HG03521 (cell line): ENCODE data around the gene LIPA.
"Not testable (repeated sequence)": the region's sequence is repeated elsewhere in the genome, so short reads cannot be mapped to it uniquely, and the experiment has no call there.

Experiments
- ATAC-seq: cut with Tn5 transposase; IDR thresholded peaks from one replicate; pipeline ENCODE4 v1.9.1; 2021; ENCODE audit warnings: mild to moderate bottlenecking, moderate library complexity; ENCODE audit not compliant: unreplicated experiment

LIPA gene

DNA sequence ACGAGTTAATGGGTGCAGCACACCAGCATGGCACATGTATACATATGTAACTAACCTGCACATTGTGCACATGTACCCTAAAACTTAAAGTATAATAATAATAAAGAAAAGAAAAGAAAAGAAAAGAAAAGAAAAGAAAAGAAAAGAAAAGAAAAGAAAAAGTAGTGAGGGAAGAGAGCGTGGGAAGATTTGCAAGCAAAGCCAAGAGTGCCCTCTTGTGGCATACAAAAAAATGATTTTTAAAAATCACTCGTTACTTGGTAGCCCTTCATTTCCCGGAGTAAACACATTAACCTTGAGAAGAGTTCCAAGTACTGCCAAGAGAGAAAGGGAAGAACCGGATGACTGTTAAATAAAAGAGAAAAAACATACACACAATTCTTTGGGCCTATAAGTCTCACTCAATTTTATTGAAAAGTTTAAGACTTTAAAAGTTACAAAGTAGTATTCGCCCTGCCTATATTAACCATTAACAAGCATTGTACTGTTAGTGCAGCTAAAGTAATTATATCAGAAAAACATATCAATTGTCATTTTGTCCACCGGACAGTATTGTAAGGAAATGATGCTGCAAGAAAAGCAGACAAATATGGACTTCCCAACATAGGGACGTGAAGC is 38.3 kb downstream of the LIPA start:
- ATAC-seq: no peak

DNA sequence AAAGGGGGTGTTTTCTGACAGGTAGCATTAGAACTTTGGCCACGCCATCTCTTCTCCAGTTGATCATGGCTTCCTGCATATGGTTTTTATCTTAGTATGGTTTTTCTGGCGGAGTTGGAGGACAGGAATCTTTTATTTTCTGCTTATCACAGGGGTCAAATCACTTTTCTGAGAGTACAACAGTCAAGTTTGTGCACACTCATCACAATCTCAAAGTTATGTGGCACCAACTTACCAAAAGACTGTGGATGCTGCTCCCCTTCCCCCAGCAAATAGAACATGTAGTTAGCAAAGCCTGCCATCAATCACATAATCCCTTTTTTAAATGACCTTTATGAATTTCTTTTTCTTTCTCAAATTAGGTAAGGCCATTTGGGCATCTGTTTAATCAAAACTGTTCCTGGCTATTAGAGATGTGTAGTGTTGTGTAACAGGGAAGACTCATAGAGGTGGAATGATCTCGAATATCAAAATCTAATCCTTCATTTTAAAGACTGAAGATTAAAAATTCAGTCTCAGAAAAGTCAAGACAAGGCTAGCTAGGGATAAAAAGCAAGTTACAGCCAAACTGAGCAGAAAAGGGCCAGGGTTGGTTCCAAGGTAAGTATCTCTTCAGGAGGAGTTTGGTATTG is 40.7 kb downstream of the LIPA start:
- ATAC-seq: no peak

DNA sequence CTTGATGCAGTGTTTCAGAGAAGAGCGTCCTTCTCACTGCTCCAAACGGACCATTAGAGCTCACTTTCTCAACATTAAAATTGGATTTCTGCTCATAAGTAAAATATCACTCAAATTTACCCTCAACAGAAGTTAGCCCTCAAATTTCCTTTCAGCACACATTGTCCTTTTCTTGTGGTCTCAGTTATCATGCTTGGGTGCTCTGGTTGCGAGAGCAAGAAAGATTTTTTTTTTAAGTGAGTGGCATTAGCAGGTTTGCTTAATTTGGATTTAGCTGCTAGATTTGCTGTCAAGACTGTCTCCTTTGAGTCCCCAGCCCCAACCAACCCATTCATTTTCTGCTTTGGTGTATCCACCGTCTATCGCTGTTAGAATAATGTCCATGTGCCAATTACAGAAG is 41.9 kb downstream of the LIPA start:
- no peak for ATAC-seq

DNA sequence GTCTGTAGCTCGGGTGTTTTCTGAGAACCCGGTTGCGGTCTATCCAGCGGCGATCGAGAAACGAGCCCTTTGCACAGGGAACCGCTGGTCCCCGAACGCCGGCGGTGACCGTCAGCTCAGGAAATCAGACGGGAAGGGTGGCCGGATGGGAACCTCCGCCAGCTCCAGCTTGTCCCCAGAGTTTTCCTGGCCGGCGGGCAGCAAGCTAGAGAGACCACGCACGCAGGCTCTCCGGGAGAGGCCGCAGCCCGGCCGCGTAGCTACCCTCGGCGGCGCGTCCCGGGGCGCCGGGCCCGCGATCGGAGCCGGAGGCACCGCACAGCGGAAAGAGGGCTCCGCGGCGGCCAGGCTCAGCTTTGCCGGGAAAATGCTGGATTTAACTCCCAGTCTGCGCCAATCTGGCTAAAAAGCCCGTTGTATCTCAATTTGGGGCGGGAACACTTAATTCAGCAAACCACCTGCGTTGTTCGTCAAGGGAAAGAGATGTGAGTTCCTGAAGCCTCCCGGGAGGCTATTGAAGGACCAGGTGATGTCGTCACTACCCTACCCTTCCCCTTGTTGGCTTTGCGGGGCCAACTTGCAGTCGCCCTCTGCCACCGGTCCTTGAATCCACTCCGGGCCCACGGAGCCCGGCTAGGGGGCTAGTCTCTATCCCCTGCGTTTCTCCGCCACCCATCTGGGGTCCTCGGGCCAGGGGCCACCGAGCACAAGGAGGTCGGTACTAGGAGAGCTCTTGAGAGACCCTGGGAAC is 43.6 kb downstream of the LIPA start:
- no peak for ATAC-seq

DNA sequence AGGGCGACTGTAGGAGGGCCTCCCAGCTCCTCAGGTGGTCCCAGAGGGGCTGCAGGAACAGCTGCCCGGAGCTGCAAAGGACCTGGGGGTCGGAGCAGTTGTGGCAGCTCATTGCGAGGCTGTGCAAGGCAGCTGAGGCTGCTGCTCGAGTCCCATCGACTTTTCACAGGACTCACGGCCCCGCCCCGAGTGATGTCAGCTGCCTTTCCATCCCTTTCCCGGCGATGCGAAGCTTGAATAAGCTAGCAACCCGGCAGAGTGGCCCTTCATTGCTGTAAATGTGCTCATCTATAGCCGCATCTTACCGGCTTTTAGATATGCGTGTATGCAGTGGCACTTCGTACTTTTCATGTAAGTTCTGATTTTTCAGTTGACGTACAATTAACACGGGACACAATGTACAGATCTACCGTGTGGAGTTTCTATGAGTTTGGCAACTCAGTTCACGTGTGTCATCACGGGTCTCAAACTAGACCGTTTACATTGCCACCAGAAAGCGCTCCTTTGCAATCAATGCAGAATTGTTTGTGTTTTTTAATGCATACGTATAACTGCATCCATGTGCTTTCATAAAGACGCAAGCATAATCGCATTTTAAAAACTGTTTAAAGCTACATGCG is 44.3 kb downstream of the LIPA start, which contains the start of gene CH25H:
Gene CH25H (minus strand): TSS at position 137 of the 620 bp plus-strand sequence. CDS start 25 bp downstream, at position 112.
- no peak for ATAC-seq

DNA sequence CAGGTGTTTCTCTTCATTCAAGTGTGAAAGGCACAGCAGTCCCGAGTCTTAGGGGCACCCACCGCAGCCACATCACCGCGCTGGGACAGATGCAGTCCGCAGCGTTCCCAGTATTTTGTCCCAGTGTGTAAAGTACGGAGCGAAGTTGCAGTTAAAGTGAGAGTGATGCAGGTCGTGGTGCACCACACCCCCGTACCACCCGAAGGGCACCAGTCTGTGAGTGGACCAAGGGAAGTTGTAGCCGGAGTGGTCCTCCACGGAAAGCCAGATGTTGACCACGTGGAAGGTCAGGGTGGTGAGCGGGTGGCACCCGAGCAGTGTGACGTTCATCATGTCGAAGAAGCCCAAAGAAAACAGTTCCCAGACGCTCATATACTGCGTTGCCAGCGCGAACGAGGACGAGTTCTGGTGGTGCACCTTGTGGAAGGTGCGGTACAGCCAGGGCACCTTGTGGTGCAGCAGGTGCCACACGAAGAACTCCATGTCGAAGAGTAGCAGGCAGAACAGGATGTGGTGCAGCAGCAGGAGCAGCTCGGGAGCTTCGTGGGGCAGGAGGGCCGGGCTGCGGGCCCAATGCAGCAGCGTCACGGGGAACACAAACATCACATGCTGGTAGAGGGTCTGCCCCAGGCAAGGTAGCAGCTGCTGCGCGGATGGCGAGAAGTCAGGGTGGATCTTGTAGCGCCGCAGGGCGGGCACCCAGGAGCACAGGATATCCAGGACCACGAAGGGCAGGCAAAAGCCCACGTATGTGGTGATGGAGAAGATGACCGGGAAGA is 45.0 kb downstream of the LIPA start:
- ATAC-seq: no peak

DNA sequence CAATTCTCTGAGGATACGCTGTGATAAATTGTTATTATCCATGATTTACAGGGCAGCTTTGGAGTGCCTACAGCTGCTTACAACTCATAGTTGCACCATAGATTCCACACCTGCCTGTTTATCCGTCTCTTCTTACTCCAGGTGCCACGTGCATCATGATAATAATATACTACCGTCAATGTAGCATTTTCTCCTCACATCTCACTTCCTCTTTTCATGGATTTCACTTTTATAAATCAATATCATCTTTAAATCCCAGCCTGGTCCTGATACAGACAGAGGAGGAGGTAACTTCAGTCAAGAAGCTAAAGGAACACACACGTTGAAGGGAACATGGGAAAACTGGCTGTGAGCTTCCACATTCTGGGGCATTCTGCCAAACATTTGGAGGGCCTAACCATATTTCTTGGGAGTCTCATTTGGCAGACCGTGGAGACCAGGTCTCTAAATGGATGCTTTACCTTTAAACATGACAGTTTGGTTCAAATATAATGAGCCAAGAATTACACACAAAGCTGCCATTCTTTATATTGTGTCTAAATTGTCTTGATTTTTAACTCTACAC is 46.9 kb downstream of the LIPA start:
- ATAC-seq: no peak

DNA sequence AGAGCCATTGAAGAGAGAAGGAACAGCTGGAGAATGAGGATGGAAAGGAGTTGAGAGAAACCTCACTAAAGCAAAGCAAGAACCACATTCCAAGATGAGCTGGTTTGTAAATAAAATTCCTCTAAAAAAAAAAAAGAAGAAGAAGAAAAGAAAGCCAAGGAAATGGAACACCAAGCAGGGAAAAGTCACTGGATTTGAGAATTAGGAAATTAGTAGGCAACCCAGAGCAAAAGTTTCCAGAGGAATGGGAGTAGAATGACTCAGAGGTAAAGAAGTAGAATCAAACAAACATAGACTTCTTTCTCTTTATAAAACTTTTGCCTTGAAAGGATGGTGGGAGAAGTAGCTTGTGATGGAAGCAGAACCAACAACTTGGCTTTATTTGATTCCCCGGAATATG is 48.3 kb downstream of the LIPA start:
- ATAC-seq: no peak

DNA sequence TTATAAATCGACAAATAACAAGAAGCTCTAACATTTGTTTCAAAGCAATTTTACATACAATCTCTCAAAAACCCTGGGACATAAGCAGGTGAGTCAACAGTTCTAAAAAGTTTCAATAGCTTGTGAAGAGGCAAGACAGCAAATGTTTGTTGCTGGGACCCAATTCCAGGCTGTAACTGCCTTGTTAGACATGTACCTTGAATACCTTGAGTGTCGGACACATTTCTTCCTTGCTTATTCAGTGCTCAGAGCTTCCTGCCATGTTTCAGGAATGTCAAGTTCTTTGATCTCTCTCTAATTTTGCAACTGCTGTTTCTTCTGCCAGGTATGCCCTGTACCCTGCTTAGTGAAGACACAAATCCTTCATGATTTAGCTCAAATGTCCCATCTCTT is 49.5 kb downstream of the LIPA start:
- ATAC-seq: no peak

DNA sequence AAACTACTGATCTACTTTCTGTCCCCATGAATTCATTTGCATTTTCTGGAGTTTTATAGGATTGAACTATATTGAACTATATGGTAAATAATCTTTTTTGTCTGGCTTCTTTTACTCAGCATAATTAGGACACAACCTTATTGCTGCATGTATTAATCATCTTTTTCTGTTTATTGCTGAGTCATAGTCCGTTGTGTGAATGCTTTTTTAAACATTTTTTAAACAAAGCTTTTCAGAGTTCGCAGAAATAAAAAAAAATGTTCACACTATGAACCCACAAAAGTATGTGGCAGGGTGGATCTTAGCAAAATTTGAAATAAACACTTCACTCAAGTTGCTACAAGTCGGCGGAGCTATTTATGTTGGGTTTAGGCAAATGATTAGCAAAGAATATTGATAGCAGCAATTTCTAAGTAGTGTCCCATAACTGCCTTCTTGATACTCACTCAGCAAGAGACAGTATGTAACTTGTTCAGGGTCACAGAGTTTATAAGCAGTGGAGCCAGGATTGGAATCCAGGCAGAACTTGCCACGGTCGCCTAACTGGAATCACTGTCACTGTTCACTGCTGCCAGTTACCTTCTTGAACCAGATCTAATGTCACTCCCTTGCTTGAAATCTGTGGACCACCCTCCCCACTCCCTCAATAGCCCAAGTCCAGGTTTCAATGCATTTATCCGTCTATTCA is 50.1 kb downstream of the LIPA start:
- ATAC-seq: no peak

DNA sequence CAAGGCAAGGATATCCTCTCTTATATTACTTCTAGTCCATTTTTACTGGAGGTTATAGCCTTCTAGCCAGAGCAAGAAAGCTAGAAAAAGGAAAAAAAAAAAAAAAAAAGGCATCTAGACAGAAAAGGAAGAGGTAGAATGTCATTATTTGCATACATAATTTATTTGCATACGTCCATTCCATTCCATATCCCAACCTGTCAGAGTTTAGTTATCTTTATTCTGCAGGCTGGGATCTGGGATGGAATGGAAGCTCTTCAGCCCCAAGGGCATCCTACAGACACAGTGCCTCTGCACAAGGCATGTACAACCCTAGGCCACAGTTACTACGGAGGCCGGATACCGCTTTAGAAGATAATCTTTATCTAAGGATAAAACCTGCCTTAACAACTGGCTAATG is 54.1 kb downstream of the LIPA start:
- ATAC-seq: no peak

DNA sequence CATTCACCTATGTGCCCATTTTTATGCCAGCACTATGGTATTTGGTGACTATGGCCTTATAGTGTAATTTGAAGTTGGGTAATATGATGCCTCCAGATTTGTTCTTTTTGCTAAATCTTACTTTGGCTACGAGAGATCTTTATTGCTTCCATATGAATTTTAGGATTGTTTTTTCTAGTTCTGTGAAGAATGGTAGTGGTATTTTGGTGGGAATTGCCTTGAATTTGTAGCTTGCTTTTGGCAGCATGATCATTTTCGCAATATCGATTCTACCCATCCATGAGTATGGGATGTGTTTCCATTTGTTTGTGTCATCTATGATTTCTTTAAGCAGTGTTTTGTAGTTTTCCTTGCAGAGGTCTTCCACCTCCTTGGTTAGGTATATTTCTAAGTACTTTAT is 60.3 kb downstream of the LIPA start:
- not testable (repeated sequence) for ATAC-seq

DNA sequence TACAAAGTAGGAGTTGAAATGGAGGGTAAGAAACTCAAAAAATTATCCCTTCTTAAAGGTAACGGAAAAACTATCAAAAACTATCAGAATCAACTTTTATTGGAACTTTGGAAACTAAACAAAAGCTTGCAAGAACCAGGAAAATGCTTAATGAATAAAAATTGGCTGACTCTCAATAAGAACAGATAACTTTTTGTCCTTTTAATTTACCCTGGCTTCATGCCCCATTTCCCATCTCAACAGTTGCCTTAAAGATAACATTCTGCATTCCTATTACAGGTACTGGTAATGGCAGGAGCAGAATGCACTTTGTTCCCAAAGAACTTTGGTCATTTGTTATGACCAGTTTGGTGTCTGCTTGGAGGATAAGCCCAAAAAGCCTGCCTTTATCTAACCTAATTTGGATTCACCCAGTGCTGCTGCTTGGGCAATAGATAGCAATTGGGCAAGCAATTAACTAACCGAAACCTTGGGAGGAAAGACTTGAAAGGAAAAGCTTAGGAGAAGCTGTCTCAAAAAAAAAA is 62.3 kb downstream of the LIPA start:
- ATAC-seq: no peak

DNA sequence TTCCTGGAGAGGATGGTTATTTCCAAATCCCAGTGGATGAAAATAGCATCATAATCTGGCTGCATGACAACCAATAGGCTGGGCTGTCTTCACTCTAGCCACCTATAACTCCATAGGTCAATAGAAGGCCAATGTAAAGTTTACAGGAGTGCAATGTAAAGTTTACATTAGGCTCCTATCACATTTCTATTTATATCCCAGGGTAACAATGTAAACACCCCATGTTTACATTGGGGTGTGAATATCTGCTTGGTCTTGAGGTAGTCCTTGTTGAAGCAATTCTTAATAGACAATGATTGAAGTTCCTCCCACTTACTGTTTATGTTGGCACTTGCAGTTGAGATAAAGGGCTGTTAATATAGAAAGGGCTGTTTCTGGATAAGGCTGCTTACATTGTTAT is 65.9 kb downstream of the LIPA start:
- ATAC-seq: no peak

DNA sequence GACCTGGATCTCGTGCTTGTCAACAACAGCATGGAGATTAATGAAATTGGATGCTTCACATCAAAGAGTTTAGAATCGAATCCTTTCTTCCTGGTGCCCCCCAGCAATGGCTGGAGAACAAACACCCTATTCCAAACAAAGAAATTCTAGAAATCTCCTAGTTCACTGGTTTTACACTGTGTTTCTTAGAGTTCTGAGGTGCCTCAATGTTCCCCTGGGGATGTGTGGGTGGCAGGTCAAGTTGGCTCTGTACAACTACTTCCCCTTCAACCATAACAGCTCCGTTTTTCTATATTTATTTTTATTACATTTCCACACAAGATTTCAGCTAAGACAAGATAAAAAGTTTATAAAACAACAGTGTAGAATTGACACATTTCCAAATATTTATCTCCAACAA is 66.9 kb downstream of the LIPA start:
- ATAC-seq: no peak

DNA sequence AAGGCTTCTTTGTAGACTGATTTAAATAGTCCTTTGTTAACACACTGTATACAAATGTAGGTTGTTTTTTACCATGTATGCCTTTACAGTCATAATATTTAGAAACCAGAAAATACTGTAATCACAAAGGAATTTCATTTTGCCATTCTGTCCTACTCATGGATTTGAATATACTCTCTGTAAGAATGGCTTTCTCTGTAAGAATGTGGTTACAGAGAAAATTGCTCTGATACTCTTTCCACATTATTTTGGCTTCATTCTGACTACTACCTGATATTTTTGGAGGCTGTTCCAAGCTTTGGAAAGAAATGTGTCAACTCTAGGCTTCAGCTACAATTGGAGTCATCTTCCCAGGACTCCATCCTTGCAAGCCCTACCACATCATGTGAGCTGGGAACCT is 68.0 kb downstream of the LIPA start:
- ATAC-seq: no peak

DNA sequence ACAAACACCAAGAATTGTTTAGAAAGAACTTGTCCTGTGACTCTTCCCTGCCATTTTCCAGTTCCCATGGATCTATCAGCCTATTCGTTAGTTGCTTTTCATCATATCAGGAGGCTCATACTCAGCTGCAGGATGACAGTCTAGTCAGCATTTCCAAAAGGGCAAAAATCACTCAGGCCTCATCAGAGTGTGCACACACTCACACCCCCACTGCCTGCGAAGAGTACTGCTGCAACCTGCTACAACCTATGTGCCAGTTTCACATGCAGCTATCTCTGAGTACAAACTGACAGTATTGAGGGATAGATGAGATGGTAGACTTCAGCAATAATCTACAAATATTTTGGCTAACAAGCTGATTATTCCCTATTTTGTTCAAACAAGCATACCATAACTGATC is 68.7 kb downstream of the LIPA start:
- no peak for ATAC-seq

DNA sequence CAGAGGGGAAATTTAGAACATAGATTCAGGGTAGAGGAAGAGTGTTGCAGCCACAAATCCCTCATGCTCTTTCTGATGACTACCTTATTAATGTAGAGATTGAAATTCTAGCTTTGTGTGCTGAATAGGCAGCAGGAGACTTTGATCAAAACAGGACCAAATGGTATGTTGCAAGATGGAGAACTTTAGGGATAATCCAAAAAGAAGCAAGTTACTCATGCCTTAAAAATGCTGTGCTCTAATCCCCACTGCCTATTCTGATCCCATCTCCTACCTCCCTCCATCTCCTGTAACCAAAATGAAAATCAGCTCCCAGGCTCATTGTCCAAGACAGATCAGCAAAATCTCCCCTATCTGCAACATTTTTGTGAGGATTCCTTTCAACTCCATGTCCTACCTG is 75.8 kb downstream of the LIPA start:
- ATAC-seq: no peak

DNA sequence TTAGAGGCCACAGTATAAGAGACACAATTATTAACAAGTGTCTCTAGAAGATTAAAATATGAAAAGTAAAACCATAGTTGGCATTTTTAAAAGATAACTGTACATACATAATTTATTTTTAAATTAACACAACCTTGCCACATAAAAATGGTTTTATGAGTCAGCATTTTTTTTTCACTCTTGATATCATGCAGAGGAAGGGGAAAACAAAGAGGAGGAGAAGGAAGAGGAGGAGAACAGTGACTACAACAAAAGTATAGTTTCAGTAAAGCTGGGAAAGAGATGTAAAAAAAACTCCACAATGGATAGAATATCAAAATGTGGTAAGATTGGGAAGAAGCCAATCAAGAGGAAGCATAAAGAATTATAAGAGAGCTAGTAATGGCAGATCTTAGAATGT is 78.5 kb downstream of the LIPA start:
- no peak for ATAC-seq

DNA sequence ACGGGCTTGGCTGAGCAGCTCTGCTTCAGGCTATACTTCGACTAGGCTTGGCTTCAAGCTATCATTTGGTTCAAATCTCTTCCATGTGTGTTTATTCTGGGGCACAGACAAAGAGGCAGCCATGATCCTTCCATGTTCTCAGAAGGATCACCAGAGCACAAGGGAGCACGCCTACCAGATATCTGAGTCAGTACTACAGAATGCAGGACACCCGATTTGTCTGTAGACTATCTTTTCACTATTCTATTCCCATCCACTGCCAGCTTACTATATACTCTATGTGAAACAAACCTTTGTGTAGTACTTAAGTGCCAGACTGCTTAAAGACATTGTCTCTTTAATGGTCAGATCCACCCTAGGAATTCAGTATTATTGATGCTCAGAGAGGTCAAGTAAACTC is 79.6 kb downstream of the LIPA start:
- ATAC-seq: no peak
